Activated naive CD4-positive, alpha-beta T cell (primary cell): ENCODE data around the gene NLGN2.

Experiments used
- DNase-seq, 4 experiments: peaks; one replicate each; lab custom pipeline; 2025; lab: John Stamatoyannopoulos, UW

Gene NLGN2

GRCh38 chr17:7392696-7393612 is 14.7 kb upstream of the NLGN2 start:
- no peak for DNase-seq

- peak in 2 of 4 experiments; percentile 50 to 71 for DNase-seq
Observed at GRCh38 chr17:7393613-7394451, 13.8 kb upstream of the NLGN2 start.

- DNase-seq, result peak; percentile 42 to 80 (median 62)
Observed at GRCh38 chr17:7394452-7395191, 13.0 kb upstream of the NLGN2 start, which contains the start of gene PLSCR3. PLSCR3 (minus strand) TSS chr17:7394525; CDS start chr17:7394110, 415 bp downstream.

GRCh38 chr17:7396147-7396546 is 11.5 kb upstream of the NLGN2 start:
- DNase-seq, result no peak

GRCh38 chr17:7398612-7399011 is 9.0 kb upstream of the NLGN2 start:
- no peak for DNase-seq

- DNase-seq, result peak in 1 of 4 experiments; percentile 14
Observed at GRCh38 chr17:7403043-7403726, 4.5 kb upstream of the NLGN2 start.

GRCh38 chr17:7403727-7403976 is 4.0 kb upstream of the NLGN2 start:
- DNase-seq, result no peak

GRCh38 chr17:7403977-7404736 is 3.5 kb upstream of the NLGN2 start, which contains the start of gene TMEM256:
TMEM256 (minus strand) TSS chr17:7404097; CDS start chr17:7404084, 13 bp downstream.
- DNase-seq, result peak; percentile 84 to 93 (median 92)

GRCh38 chr17:7404737-7405349 is 2.8 kb upstream of the NLGN2 start:
- DNase-seq, result peak in 2 of 4 experiments; percentile 70 to 81

GRCh38 chr17:7405350-7406234 is 2.1 kb upstream of the NLGN2 start:
- no peak for DNase-seq

- DNase-seq, result no peak
Observed at GRCh38 chr17:7406235-7406825, 1.3 kb upstream of the NLGN2 start.

- DNase-seq, result no peak
Observed at GRCh38 chr17:7407082-7407481, 563 bp upstream of the NLGN2 start.

GRCh38 chr17:7408252-7408727 is 645 bp downstream of the NLGN2 start:
- DNase-seq, result peak in 1 of 4 experiments; percentile 15

- no peak for DNase-seq
Observed at GRCh38 chr17:7408863-7409262, 1.2 kb downstream of the NLGN2 start.

- no peak for DNase-seq
Observed at GRCh38 chr17:7409716-7410115, 2.1 kb downstream of the NLGN2 start.

- DNase-seq, result no peak
Observed at GRCh38 chr17:7410634-7411426, 3.2 kb downstream of the NLGN2 start.

GRCh38 chr17:7411427-7411750 is 3.7 kb downstream of the NLGN2 start:
- DNase-seq, result no peak

- no peak for DNase-seq
Observed at GRCh38 chr17:7413346-7413985, 5.8 kb downstream of the NLGN2 start.
